GM12864 (cell line): ENCODE data around the gene TCF12.
A peak's percentile ranks its signal among the peaks of the same experiment; 100 is the strongest.
"Not testable (repeated sequence)": the region's sequence is repeated elsewhere in the genome, so short reads cannot be mapped to it uniquely, and the experiment has no call there.

Experiments used
- DNase-seq: peaks from one replicate; pipeline ENCODE4 v3.0.0-alpha.2; 2011; ENCODE audit warnings: low read depth
- H3K4me3 ChIP-seq: 2 replicates; pipeline ENCODE4 v1.5.1; 2011; ENCODE audit warnings: mild to moderate bottlenecking, low read depth, low read length, control low read depth
- CTCF ChIP-seq: IDR thresholded peaks from 2 replicates; pipeline ENCODE4 v1.5.1; 2011; ENCODE audit warnings: low read depth, mild to moderate bottlenecking, moderate library complexity, low read length, control low read depth, inconsistent platforms; ENCODE audit errors: missing control alignments

The TCF12 gene

GRCh38 chr15:57005244-57005643 lies 86.8 kb downstream of the TCF12 start:
- no peak for TF ChIP-seq CTCF
- no peak overlapping the region for H3K4me3 ChIP-seq
- no peak for DNase-seq

- not testable (repeated sequence) for H3K4me3 ChIP-seq, DNase-seq
Measured at GRCh38 chr15:57007797-57008196, 89.4 kb downstream of the TCF12 start.

GRCh38 chr15:57010724-57011123 lies 92.3 kb downstream of the TCF12 start:
- H3K4me3 ChIP-seq, result no peak overlapping the region
- TF ChIP-seq CTCF, result no peak
- DNase-seq, result no peak

GRCh38 chr15:57012556-57012955 lies 94.1 kb downstream of the TCF12 start:
- H3K4me3 ChIP-seq, result no peak overlapping the region
- no peak for TF ChIP-seq CTCF
- no peak for DNase-seq

GRCh38 chr15:57014896-57015295 lies 96.5 kb downstream of the TCF12 start:
- H3K4me3 ChIP-seq, DNase-seq: not testable (repeated sequence)

GRCh38 chr15:57015360-57015759 lies 96.9 kb downstream of the TCF12 start:
- no peak overlapping the region for H3K4me3 ChIP-seq

GRCh38 chr15:57015897-57016296 lies 97.5 kb downstream of the TCF12 start:
- no peak for TF ChIP-seq CTCF
- no peak overlapping the region for H3K4me3 ChIP-seq
- no peak for DNase-seq

More at GRCh38 chr15:57015360-57015759, 96.9 kb downstream of the TCF12 start:
- DNase-seq, result no peak
- no peak for TF ChIP-seq CTCF

- DNase-seq, result no peak
- H3K4me3 ChIP-seq, result no peak overlapping the region
- TF ChIP-seq CTCF, result peak; percentile 25
Measured at GRCh38 chr15:57017024-57017423, 98.6 kb downstream of the TCF12 start.
